T-cell (primary cell): ENCODE measurements around the gene MIDN. TPM values are rescaled to one million over a fixed set of nuclear protein-coding genes. Genes with fewer than 3 reads are reported as not detected.

Experiments used
- ATAC-seq, 4 experiments: fragments of 200-7000 bp in 3 of 4; fragments of 150-1000 bp in 1 of 4; cut with Tn5 transposase; replicated peaks in 1 of 4; 1 replicate in 3 of 4; 2 replicates in 1 of 4; pipeline ENCODE4 v1.10.0; 2021; ENCODE audit warnings: moderate library complexity in 3 of 4, mild to moderate bottlenecking in 2 of 4, moderate number of reproducible peaks in 1 of 4
- CTCF ChIA-PET, 2 donors: fragments of 300-600 bp; sonication (Branson Sonifier 250); formaldehyde crosslinking; loops; one replicate each; lab custom pipeline; 2022; ENCODE audit warnings: antibody characterized with exemption in 2 of 2; lab: Charles Lee
- POLR2A ChIA-PET, 2 donors: fragments of 300-600 bp; sonication (Branson Sonifier 250); formaldehyde crosslinking; loops; one replicate each; lab custom pipeline; 2022; ENCODE audit warnings: antibody characterized with exemption in 2 of 2; lab: Charles Lee
- DNase-seq, 35 experiments: peaks; one replicate each; pipeline versions ENCODE4 v3.0.0 to v3.0.0-alpha.2; 2013 to 2023
- H3K27ac ChIP-seq: one replicate; pipeline ENCODE4 v1.5.1; 2013; ENCODE audit warnings: low read length
- H3K27me3 ChIP-seq, 2 experiments: replicated peaks in 1 of 2; 1 replicate in 1 of 2; 2 replicates in 1 of 2; pipeline versions ENCODE4 v1.6.1 to v1.7.0; 2013; ENCODE audit warnings: low read length in 1 of 2, mixed read lengths in 1 of 2; ENCODE audit not compliant: control insufficient read depth in 2 of 2, insufficient read depth in 2 of 2; ENCODE audit errors: extremely low read depth in 1 of 2
- H3K36me3 ChIP-seq, 2 donors: 1 replicate in 1 of 2; 2 replicates in 1 of 2; pipeline versions ENCODE4 v1.6.1 to v1.7.0; 2013; ENCODE audit warnings: low read length in 1 of 2; ENCODE audit not compliant: control insufficient read depth in 2 of 2, insufficient read depth in 1 of 2; ENCODE audit errors: extremely low read depth in 1 of 2
- H3K4me1 ChIP-seq, 2 experiments: 1 replicate in 1 of 2; 2 replicates in 1 of 2; pipeline versions ENCODE4 v1.6.1 to v1.7.0; 2013; ENCODE audit warnings: low read length in 2 of 2, mixed read lengths in 1 of 2; ENCODE audit not compliant: insufficient read depth in 2 of 2, control insufficient read depth in 1 of 2; ENCODE audit errors: extremely low read depth in 1 of 2
- H3K4me3 ChIP-seq, 2 donors: 1 replicate in 1 of 2; 2 replicates in 1 of 2; pipeline versions ENCODE4 v1.5.1 to v1.7.0; 2013; ENCODE audit warnings: mild to moderate bottlenecking in 2 of 2, low read length in 1 of 2, moderate library complexity in 1 of 2; ENCODE audit not compliant: control insufficient read depth in 1 of 2; ENCODE audit errors: extremely low read depth in 1 of 2
- H3K9me3 ChIP-seq: 2 replicates; pipeline ENCODE4 v1.7.0; 2013
- H3K27ac Mint-ChIP-seq, 2 donors: one replicate each; pipeline ENCODE4 v1.8.0; 2020 to 2021; ENCODE audit warnings: mild to moderate bottlenecking in 2 of 2, mixed read lengths in 2 of 2
- H3K27me3 Mint-ChIP-seq, 2 donors: one replicate each; pipeline ENCODE4 v1.8.0; 2021 to 2022; ENCODE audit warnings: mixed read lengths in 2 of 2
- H3K36me3 Mint-ChIP-seq: one replicate; pipeline ENCODE4 v1.8.0; 2021; ENCODE audit warnings: mixed read lengths
- H3K4me1 Mint-ChIP-seq, 3 donors: one replicate each; pipeline ENCODE4 v1.8.0; 2020 to 2022; ENCODE audit warnings: mixed read lengths in 3 of 3, mild to moderate bottlenecking in 1 of 3
- H3K4me3 Mint-ChIP-seq, 3 donors: one replicate each; pipeline ENCODE4 v1.8.0; 2020 to 2022; ENCODE audit warnings: mild to moderate bottlenecking in 3 of 3, mixed read lengths in 3 of 3, moderate library complexity in 3 of 3
- H3K9me3 Mint-ChIP-seq, 3 donors: one replicate each; pipeline ENCODE4 v1.8.0; 2020 to 2022; ENCODE audit warnings: mixed read lengths in 3 of 3
- WGBS: methylation state at CpG from one replicate; pipeline ENCODE4 v1.1.5; 2013; ENCODE audit warnings: missing lambda C conversion rate; ENCODE audit not compliant: insufficient coverage; 5-methylcytosine and 5-hydroxymethylcytosine counted together
- total RNA-seq, 35 experiments: library from RNA in 6 of 35; stranded (reverse) in 6 of 35; fragments of 120-200 nt in 1 of 35; gene quantifications; one replicate each; pipeline versions ENCODE4 v1.2.1 to v1.2.4 and lab custom pipeline; 2013 to 2026

Gene MIDN
- total RNA-seq, 5 donors from 2014 or later (not counting 1 experiment from before 2014, with no cell fraction given), result 54.0 to 161 (median 66.9) TPM

DNA sequence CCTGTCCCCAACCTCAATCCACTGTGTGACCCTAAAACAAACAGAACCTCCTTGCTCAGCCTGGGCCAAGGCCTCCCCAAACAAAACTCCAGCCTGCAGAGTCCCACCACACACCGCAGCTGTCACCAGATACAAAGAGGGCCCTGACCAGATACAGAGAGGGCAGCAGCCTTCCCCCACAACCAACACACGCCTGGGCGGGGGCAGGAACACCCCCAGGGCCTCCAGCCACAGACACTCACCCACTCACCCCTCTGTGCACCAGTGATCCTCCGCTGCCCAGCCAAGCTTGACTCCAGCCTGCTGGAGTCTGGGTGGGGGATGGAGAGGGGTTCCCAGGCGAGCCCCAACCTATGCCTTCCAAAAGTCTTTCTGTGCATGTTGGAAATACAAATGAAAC lies 14.8 kb downstream of the MIDN start:
- Mint-ChIP-seq H3K4me3 (peak overlapping the region in 1 of 3 donors; percentile 94), H3K9me3 (no peaks in the 10 kb centered on the region), H3K4me1 (peaks cover 49 to 68% (median 53%) of the 10 kb centered on the region in 3 donors), H3K27ac (peak overlapping the region; percentile 49 to 80), H3K27me3 (no peaks in the 10 kb centered on the region), H3K36me3 (no peaks in the 10 kb centered on the region)
- H3K27ac ChIP-seq, result no peak overlapping the region
- H3K4me1 ChIP-seq, result peaks cover 37 to 73% of the 10 kb centered on the region in 2 experiments
- H3K9me3 ChIP-seq, result no peaks in the 10 kb centered on the region
- CTCF ChIA-PET, result interaction anchor here in 1 of 2 donors (1.5 kb wide), 1 partner anchor 19 kb away, joined by 4 read pairs; no protein-coding TSS in a partner anchor
- DNase-seq (no peak), ATAC-seq (no peak)
- POLR2A ChIA-PET, result no interaction called here
- peaks cover 3 to 6% of the 10 kb centered on the region in 2 donors for H3K36me3 ChIP-seq
- H3K27me3 ChIP-seq, result no peaks in the 10 kb centered on the region
- no peak overlapping the region for H3K4me3 ChIP-seq
- 83% methylated on average over 1 of the region's 5 CpGs for WGBS

DNA sequence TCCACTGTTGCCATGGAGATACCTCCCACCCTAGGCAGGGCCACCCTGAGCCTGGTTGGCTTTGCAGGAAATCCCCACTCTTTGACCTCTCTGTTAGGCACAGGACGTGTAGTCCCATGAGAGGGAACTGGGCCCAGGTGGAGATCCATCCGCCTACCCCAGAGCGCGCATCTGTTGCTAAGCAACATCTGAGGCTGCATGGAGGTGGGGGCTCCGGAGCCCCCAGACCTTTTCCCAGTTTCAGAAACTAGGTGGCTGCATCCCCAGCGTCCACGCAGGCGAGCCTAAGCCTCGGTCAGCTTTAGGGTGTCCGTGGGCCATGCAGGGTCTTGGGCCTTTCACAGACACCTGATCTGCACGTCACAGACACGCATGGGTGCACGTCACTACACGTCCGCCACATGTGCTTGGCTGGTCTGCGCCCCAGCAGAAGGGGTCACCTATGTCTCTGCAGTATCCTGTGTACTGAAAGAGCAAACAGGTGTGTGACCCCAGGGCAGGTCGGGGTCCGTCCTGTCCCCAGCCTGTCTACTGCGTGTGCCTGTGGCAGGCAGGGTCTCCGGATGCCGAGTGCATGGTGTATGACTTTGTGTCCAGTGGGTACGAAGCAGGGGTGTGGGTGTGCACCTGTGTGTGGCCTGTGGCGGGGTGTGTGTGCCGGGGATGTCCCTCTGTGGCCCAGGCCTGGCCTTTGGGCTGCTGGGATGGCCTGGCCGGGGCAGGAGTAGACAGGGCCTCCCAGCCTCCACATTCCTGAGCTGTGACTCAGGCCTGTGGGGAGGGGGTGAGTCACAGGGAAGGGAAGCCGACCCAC lies 16.6 kb downstream of the MIDN start:
- peaks cover 3% of the 10 kb centered on the region for H3K36me3 Mint-ChIP-seq
- H3K27ac ChIP-seq, result peak overlapping the region; percentile 18

DNA sequence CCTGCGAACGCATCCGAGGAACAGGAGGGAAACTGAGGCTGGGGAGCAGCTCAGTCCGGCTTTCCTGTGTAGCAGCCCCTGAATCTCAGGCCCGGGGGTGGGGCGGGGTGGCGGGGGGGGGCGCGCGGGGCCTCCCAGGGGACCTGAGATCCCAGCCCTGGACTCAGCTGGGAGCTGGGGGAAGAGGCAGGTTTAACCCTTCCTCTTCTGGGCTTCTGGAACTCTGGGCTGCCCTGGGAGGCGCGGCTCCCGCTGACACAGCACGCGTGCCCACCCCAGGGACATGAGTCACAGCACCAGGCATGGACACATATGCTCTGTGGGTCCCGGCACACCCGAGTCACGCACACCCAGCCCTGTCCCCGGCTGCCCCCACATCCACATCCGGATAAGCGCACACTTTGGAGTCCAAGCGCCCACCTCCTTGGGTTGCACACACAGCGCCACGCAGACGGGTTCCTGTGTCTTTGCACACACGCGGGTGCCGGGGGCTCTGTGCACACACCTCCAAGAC lies 17.3 kb downstream of the MIDN start:
- peak overlapping the region; percentile 37 for H3K27ac ChIP-seq
- H3K9me3 ChIP-seq, result no peaks in the 10 kb centered on the region
- peak overlapping the region; percentile 29 to 42 for H3K4me3 ChIP-seq
- Mint-ChIP-seq H3K27ac (peak overlapping the region; percentile 75 to 83), H3K27me3 (no peaks in the 10 kb centered on the region), H3K36me3 (peaks cover 7% of the 10 kb centered on the region), H3K9me3 (no peaks in the 10 kb centered on the region), H3K4me3 (peak overlapping the region; percentile 54 to 94 (median 65)), H3K4me1 (peaks cover 47 to 68% (median 49%) of the 10 kb centered on the region in 3 donors)
- CTCF ChIA-PET, result interaction anchor here (0.6 to 3.6 kb wide), 5 partner anchors 12 to 38 kb away, joined by 3 to 115 read pairs (median 4); no protein-coding TSS in a partner anchor
- H3K27me3 ChIP-seq, result no peaks in the 10 kb centered on the region
- DNase-seq (peak in 6 of 35 experiments; percentile 27 to 65 (median 34)), ATAC-seq (peak in 2 of 4 experiments; percentile 1 to 2)
- H3K36me3 ChIP-seq, result peaks cover 3 to 6% of the 10 kb centered on the region in 2 donors
- POLR2A ChIA-PET, result no interaction called here
- 30% methylated on average over 17 of the region's 28 CpGs for WGBS
- H3K4me1 ChIP-seq, result peaks cover 42 to 67% of the 10 kb centered on the region in 2 experiments

More for the DNA sequence above, 16.6 kb downstream of the MIDN start:
- CTCF ChIA-PET, result interaction anchor here (0.6 to 3.6 kb wide), 5 partner anchors 12 to 37 kb away, joined by 3 to 115 read pairs (median 4); no protein-coding TSS in a partner anchor
- Histone ChIP-seq H3K27me3 (no peaks in the 10 kb centered on the region), H3K4me1 (peaks cover 37 to 67% of the 10 kb centered on the region in 2 experiments), H3K4me3 (no peak overlapping the region), H3K9me3 (no peaks in the 10 kb centered on the region), H3K36me3 (peaks cover 0 to 6% of the 10 kb centered on the region in 2 donors)
- Mint-ChIP-seq H3K27ac (peak overlapping the region; percentile 63 to 87), H3K27me3 (no peaks in the 10 kb centered on the region), H3K9me3 (no peaks in the 10 kb centered on the region), H3K4me1 (peaks cover 43 to 62% (median 43%) of the 10 kb centered on the region in 3 donors), H3K4me3 (peak overlapping the region; percentile 21 to 94 (median 62))
- ATAC-seq (no peak), DNase-seq (no peak)
- WGBS, result 94% methylated on average over 19 of the region's 26 CpGs
- POLR2A ChIA-PET, result no interaction called here

DNA sequence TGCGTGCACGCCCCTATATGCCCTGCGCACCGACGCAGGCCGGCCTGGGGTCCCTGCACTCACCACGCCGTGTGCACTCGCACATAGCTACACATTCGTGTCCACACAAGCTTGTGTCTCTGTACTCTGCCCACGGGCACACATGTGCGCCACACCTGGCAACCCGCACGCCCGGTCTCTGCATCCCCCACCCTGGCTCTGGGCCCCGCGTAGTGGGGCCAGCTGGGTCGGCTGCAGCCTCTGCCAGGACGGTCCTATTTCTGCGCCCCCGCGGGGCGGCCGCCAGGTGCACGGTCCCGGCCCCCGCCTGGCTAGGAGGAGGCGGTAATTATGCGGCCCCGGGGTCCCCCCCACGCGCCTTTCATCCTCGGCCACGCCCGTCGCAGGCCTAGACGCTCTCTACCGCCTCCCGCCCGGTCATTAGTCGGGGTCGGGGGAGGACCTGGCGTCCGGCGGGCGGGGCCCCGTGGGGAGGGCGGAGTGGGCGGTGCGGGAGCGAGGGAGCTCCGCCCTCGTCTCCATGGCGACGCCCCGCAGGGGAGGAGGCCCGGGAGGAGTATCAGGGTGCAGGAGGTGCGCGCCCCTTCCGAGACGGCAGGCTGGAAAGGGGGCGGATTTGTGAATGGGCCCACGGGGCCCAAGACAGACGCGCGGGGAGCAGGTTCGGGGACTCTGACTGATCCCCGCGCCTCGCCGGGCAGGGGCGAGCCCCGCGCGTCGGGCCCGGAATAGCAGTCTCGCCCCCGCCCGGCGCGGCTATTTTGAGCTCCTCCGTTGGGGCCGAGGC lies 17.9 kb downstream of the MIDN start:
- Histone ChIP-seq H3K27me3 (no peaks in the 10 kb centered on the region), H3K9me3 (no peaks in the 10 kb centered on the region), H3K4me3 (peak overlapping the region; percentile 42 to 47), H3K4me1 (peaks cover 46 to 70% of the 10 kb centered on the region in 2 experiments), H3K27ac (peak overlapping the region; percentile 37), H3K36me3 (peaks cover 6 to 9% of the 10 kb centered on the region in 2 donors)
- 5% methylated on average over 83 of the region's 84 CpGs for WGBS
- ATAC-seq, result peak; percentile 38 to 46 (median 41)
- Mint-ChIP-seq H3K9me3 (no peaks in the 10 kb centered on the region), H3K27ac (peak overlapping the region; percentile 75 to 83), H3K27me3 (no peaks in the 10 kb centered on the region), H3K4me1 (peaks cover 52 to 73% (median 52%) of the 10 kb centered on the region in 3 donors), H3K36me3 (peaks cover 14% of the 10 kb centered on the region), H3K4me3 (peak overlapping the region; percentile 54 to 94 (median 65))
- peak in 33 of 35 experiments; percentile 44 to 89 (median 63) for DNase-seq
- CTCF ChIA-PET, result interaction anchor here (0.6 to 3.6 kb wide), 9 partner anchors 8 to 559 kb away, joined by 3 to 115 read pairs (median 5); no protein-coding TSS in a partner anchor
- POLR2A ChIA-PET, result interaction anchor here in 1 of 2 donors (1.3 kb wide), 1 partner anchor 22 kb away, joined by 13 read pairs; no protein-coding TSS in a partner anchor

DNA sequence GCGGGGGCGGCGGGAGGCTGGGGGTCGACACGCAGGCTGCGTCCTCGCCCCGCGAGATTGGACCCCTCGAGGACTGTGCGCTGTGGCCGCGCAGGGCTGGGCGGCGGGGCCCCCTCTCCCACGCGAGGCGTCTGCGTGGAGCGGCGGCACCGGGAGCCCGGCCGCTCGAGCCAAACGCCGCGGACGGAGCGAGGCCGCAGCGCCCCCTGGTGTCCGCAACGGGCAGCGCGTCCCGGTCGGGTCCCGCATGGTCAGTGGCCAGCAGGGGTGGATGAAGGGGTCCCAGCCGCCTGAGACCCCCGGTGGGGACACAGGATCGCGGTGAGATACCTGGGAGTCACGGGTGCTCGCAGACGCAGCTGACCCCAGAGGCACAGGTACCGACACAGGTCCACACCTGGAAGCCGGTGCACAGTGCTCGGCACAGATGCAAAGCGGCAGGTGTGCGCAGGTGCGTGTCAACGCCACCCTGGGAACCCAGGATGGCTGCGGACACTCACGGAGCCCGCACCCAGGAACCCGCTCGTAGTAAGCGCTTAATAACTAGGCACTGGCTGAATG lies 18.6 kb downstream of the MIDN start:
- ChIA-PET CTCF (interaction anchor here (0.6 to 3.6 kb wide), 6 partner anchors 8 to 559 kb away, joined by 3 to 115 read pairs (median 12); no protein-coding TSS in a partner anchor), POLR2A (interaction anchor here (1.3 to 2.8 kb wide), 2 partner anchors 22 kb away, joined by 13 to 20 read pairs; no protein-coding TSS in a partner anchor)
- no peaks in the 10 kb centered on the region for H3K9me3 Mint-ChIP-seq
- WGBS, result 1% methylated on average over 50 of the region's 59 CpGs
- H3K27me3 Mint-ChIP-seq, result no peaks in the 10 kb centered on the region
- H3K27me3 ChIP-seq, result no peaks in the 10 kb centered on the region
- H3K9me3 ChIP-seq, result no peaks in the 10 kb centered on the region
- H3K36me3 ChIP-seq, result peaks cover 6 to 16% of the 10 kb centered on the region in 2 donors
- peaks cover 21% of the 10 kb centered on the region for H3K36me3 Mint-ChIP-seq
- DNase-seq (peak in 21 of 35 experiments; percentile 41 to 82 (median 60)), ATAC-seq (peak; percentile 7 to 20 (median 18))
- H3K27ac ChIP-seq, result no peak overlapping the region
- H3K4me1 ChIP-seq, result peaks cover 42 to 70% of the 10 kb centered on the region in 2 experiments
- H3K4me1 Mint-ChIP-seq, result peaks cover 52 to 73% (median 52%) of the 10 kb centered on the region in 3 donors
- H3K4me3 Mint-ChIP-seq, result peak overlapping the region; percentile 34 to 94 (median 57)
- peak overlapping the region; percentile 52 to 62 for H3K27ac Mint-ChIP-seq
- H3K4me3 ChIP-seq, result peak overlapping the region; percentile 42 to 47
